ENCODE measurements around the gene FOXE3. TPM values are rescaled to one million over a fixed set of nuclear protein-coding genes. Genes with fewer than 3 reads are reported as not detected.

FOXE3 gene
- total RNA-seq, 1 experiment from 2014 or later, result not detected

DNA sequence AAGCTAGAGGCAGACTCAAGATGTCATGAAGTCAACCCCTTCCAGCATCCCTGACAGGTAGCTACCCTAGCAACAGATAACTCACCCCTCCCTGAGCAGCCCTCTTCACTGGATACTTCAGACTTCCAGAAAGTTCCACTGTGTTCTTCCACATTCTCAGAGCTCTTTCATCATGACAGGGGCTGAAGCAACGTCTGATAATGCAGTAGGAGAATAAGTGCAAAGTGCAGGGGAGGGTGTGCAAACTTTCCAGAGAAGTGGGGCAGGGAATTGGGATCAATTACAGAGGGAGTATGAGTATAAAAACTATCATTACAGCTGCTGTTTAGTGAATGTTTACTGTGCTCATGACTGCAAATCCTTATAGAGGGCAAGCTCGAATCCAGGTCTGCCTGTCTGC is 26.4 kb upstream of the FOXE3 start:
- H3K27me3 ChIP-seq (ENCODE audit: low read length), result no peaks in the 10 kb centered on the region

DNA sequence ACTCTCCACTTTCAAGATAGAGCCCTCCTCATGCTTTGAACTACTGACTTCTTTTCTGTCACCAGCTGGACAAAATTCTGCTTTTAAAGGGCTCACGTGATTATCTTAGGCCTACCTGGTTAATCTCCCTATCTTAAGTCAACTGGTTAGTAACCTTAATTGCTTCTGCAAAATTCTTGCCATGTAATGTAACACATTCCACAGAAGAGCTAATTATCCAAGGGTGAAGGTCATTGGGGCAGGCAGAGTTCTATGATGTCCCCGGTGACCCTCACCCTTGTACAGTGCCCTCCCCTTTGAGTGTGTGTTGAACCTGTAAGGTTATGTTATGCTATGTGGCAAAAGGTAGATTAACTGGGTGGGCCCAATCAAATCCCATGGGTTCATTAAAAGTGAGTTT is 25.2 kb upstream of the FOXE3 start:
- no TSS peak for BruUV-seq (replicated peaks)
- POLR2A ChIA-PET (ENCODE audit: unreplicated experiment), result no interaction called here
- no peaks in the 10 kb centered on the region for H3F3A ChIP-seq (ENCODE audit: low read length, unreplicated experiment)
- intact Hi-C loops (cut with micrococcal nuclease), result no loop called here
- H3K36me3 ChIP-seq (ENCODE audit: low read depth, low read length), result no peaks in the 10 kb centered on the region
- H4K20me1 ChIP-seq (ENCODE audit: low read length), result no peaks in the 10 kb centered on the region
- H2AFZ ChIP-seq (ENCODE audit: low read length), result no peak overlapping the region
- no peak overlapping the region for H3K4me2 ChIP-seq (ENCODE audit: low read length)
- no peak overlapping the region for H3K9ac ChIP-seq (ENCODE audit: low read length)
- CTCF ChIA-PET, result interaction anchor here (0.5 kb wide), 1 partner anchor 114 kb away, joined by 3 read pairs; no protein-coding TSS in a partner anchor
- no peaks in the 10 kb centered on the region for H3K9me3 ChIP-seq (ENCODE audit: low read length)
- ATAC-seq (no peak), DNase-seq (no peak)
- H3K4me3 ChIP-seq (ENCODE audit: low read length), result no peak overlapping the region
- no peak overlapping the region for H3K27ac ChIP-seq (ENCODE audit: low read length)
- no peaks in the 10 kb centered on the region for H3K27me3 ChIP-seq (ENCODE audit: low read length)
- no peaks in the 10 kb centered on the region for H3K79me2 ChIP-seq (ENCODE audit: low read length)
- H3K9me2 ChIP-seq (replicated peaks; ENCODE audit: low read length), result no peaks in the 10 kb centered on the region
- TF ChIP-seq, protein P1, sequence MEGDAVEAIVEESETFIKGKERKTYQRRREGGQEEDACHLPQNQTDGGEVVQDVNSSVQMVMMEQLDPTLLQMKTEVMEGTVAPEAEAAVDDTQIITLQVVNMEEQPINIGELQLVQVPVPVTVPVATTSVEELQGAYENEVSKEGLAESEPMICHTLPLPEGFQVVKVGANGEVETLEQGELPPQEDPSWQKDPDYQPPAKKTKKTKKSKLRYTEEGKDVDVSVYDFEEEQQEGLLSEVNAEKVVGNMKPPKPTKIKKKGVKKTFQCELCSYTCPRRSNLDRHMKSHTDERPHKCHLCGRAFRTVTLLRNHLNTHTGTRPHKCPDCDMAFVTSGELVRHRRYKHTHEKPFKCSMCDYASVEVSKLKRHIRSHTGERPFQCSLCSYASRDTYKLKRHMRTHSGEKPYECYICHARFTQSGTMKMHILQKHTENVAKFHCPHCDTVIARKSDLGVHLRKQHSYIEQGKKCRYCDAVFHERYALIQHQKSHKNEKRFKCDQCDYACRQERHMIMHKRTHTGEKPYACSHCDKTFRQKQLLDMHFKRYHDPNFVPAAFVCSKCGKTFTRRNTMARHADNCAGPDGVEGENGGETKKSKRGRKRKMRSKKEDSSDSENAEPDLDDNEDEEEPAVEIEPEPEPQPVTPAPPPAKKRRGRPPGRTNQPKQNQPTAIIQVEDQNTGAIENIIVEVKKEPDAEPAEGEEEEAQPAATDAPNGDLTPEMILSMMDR (conservative IDR thresholded peaks at IDR 0.05; ENCODE audit: low read depth, low read length), result no peak
- no peak for TF ChIP-seq EZH2 (IDR thresholded peaks at IDR 0.05; ENCODE audit: low read length, unreplicated experiment)
- TF ChIP-seq EZH2phosphoT487 (IDR thresholded peaks at IDR 0.05; ENCODE audit: borderline replicate concordance, low read length), result no peak
- peaks cover 6% of the 10 kb centered on the region; the same call in 1 of the 2 replicates for H3K4me1 ChIP-seq (ENCODE audit: insufficient read depth, low read length)

More for the DNA sequence above, 26.4 kb upstream of the FOXE3 start:
- BruUV-seq (replicated peaks), result no TSS peak
- no peak overlapping the region for H3K4me2 ChIP-seq (ENCODE audit: low read length)
- ATAC-seq (no peak), DNase-seq (no peak)
- H3K27ac ChIP-seq (ENCODE audit: low read length), result no peak overlapping the region
- ChIA-PET POLR2A (ENCODE audit: unreplicated experiment) (no interaction called here), CTCF (interaction anchor here (0.6 to 2.2 kb wide), 2 partner anchors 48 to 76 kb away, joined by 3 to 17 read pairs; partner anchors contain the start of genes FOXD2 and STIL)
- peaks cover 6% of the 10 kb centered on the region; the same call in 1 of the 2 replicates for H3K4me1 ChIP-seq (ENCODE audit: insufficient read depth, low read length)
- no peaks in the 10 kb centered on the region for H3K79me2 ChIP-seq (ENCODE audit: low read length)
- TF ChIP-seq, protein P1 (conservative IDR thresholded peaks at IDR 0.05; ENCODE audit: low read depth, low read length), result no peak
- TF ChIP-seq EZH2 (IDR thresholded peaks at IDR 0.05; ENCODE audit: low read length, unreplicated experiment) (no peak), EZH2phosphoT487 (IDR thresholded peaks at IDR 0.05; ENCODE audit: borderline replicate concordance, low read length) (no peak)
- H3K36me3 ChIP-seq (ENCODE audit: low read depth, low read length), result no peaks in the 10 kb centered on the region
- no peaks in the 10 kb centered on the region for H3K9me2 ChIP-seq (replicated peaks; ENCODE audit: low read length)
- H3K4me3 ChIP-seq (ENCODE audit: low read length), result no peak overlapping the region
- no peak overlapping the region for H2AFZ ChIP-seq (ENCODE audit: low read length)
- H3K9me3 ChIP-seq (ENCODE audit: low read length), result no peaks in the 10 kb centered on the region
- H3K9ac ChIP-seq (ENCODE audit: low read length), result no peak overlapping the region
- no peaks in the 10 kb centered on the region for H4K20me1 ChIP-seq (ENCODE audit: low read length)
- intact Hi-C loops (cut with micrococcal nuclease), result loop anchor here (1.0 kb wide), 2 partner anchors 35 to 337 kb away; no protein-coding TSS in a partner anchor
- no peaks in the 10 kb centered on the region for H3F3A ChIP-seq (ENCODE audit: low read length, unreplicated experiment)

DNA sequence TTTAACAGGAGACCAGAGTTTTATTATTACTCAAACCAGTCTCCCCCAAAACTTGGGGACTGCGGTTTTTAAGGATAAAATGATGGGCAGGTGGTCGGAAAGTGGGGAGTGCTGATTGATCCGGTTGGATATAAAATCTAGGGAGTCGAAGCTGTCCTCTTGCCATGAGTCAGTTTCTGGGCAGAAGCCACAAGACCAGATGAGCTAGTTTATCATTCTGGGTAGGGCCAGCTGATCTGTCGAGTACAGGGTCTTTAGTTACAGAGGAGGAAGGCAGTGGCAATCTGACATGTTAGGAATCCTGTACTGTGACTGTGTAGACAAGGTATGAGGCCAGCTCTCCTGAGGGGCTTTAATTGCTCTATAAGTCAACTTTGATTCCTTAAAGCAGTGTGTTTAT is 22.9 kb upstream of the FOXE3 start:
- no peaks in the 10 kb centered on the region for H3K27me3 ChIP-seq (ENCODE audit: low read length)
- no peaks in the 10 kb centered on the region for H3K9me2 ChIP-seq (replicated peaks; ENCODE audit: low read length)
- peaks cover 6% of the 10 kb centered on the region; the same call in 1 of the 2 replicates for H3K4me1 ChIP-seq (ENCODE audit: insufficient read depth, low read length)
- BruUV-seq (replicated peaks), result no TSS peak
- no peaks in the 10 kb centered on the region for H4K20me1 ChIP-seq (ENCODE audit: low read length)
- TF ChIP-seq, protein P1 (conservative IDR thresholded peaks at IDR 0.05; ENCODE audit: low read depth, low read length), result no peak
- TF ChIP-seq EZH2phosphoT487 (IDR thresholded peaks at IDR 0.05; ENCODE audit: borderline replicate concordance, low read length) (no peak), EZH2 (IDR thresholded peaks at IDR 0.05; ENCODE audit: low read length, unreplicated experiment) (no peak)
- POLR2A ChIA-PET (ENCODE audit: unreplicated experiment), result no interaction called here
- H3K79me2 ChIP-seq (ENCODE audit: low read length), result no peaks in the 10 kb centered on the region
- intact Hi-C loops (cut with micrococcal nuclease), result no loop called here
- CTCF ChIA-PET, result no interaction called here
- no peaks in the 10 kb centered on the region for H3F3A ChIP-seq (ENCODE audit: low read length, unreplicated experiment)
- H3K4me2 ChIP-seq (ENCODE audit: low read length), result peak overlapping the region; percentile 36; the same call in 1 of the 2 replicates
- H3K27ac ChIP-seq (ENCODE audit: low read length), result no peak overlapping the region
- H3K9ac ChIP-seq (ENCODE audit: low read length), result no peak overlapping the region
- no peaks in the 10 kb centered on the region for H3K9me3 ChIP-seq (ENCODE audit: low read length)
- peak; percentile 58 for DNase-seq
- no peak for ATAC-seq
- no peak overlapping the region for H3K4me3 ChIP-seq (ENCODE audit: low read length)
- no peaks in the 10 kb centered on the region for H3K36me3 ChIP-seq (ENCODE audit: low read depth, low read length)
- H2AFZ ChIP-seq (ENCODE audit: low read length), result no peak overlapping the region

All from PC-3 (cell line).